ENCODE results near the gene TMEM178B. TPM values are rescaled to one million over a fixed set of nuclear protein-coding genes. Genes with fewer than 3 reads are reported as not detected.

The TMEM178B gene
- total RNA-seq: not detected in 2 replicates

DNA sequence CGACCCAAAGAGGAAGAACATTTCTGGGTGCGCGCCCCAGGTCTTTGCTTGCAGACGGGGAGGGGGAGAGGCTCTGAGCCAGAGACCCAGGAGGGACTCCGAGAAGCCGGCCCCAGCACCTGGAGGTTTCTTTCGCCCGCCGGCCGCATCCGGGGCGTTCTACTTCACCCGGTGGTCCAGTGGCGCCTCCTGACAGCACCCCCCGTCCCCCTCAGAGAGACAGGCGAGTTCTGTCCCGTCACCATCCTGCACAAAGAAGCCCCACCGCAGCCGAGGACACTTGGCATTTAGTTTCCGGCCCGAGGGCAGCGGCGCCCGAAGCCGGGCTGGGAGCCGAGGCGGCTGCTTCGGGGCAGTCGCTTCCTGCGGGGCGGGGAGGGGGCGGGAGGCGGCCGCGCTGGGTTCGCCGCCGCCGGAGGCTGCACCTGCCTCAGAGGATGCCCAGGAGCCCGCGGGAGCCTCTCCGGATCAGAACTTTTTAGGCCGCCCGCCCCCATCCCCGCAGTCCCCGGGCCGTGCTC lies at the start of gene TMEM178B:
TMEM178B (plus strand) TSS at position 424 of the 521 bp plus-strand sequence.

Other genes starting within 250 kb of the TMEM178B start
- gene BRAF, start 149.1 kb upstream of the TMEM178B start, total RNA-seq: 13.4 and 13.6 TPM in 2 replicates
- gene MRPS33, start 59.1 kb upstream of the TMEM178B start, total RNA-seq: 19.8 and 23.1 TPM in 2 replicates

Measured in epithelial cell of umbilical artery (primary cell).